CD4-positive, alpha-beta memory T cell (primary cell): ENCODE measurements around the gene TBC1D10A. TPM values are rescaled to one million over a fixed set of nuclear protein-coding genes. Genes with fewer than 3 reads are reported as not detected.
A peak's percentile ranks its signal among the peaks of the same experiment; 100 is the strongest.

Experiments used
- CTCF ChIA-PET: fragments of 350-600 bp; sonication (Branson Sonifier 250); formaldehyde crosslinking; loops from one replicate; lab custom pipeline; 2021; ENCODE audit warnings: inconsistent platforms; ENCODE audit not compliant: partially characterized antibody; lab: Charles Lee
- POLR2A ChIA-PET: fragments of 350-600 bp; sonication (Branson Sonifier 250); formaldehyde crosslinking; loops from one replicate; lab custom pipeline; 2021; ENCODE audit not compliant: partially characterized antibody; lab: Charles Lee
- DNase-seq, 5 donors: peaks; one replicate each; pipeline versions ENCODE4 v3.0.0 to v3.0.0-alpha.2; 2020 to 2022; ENCODE audit warnings: mixed read lengths in 1 of 5
- H3K27ac ChIP-seq: one replicate; pipeline ENCODE4 v1.7.0; 2013; ENCODE audit warnings: low read depth, low read length
- H3K27me3 ChIP-seq: 2 replicates; pipeline ENCODE4 v1.7.0; 2013; ENCODE audit warnings: mild to moderate bottlenecking, low read length, moderate library complexity; ENCODE audit not compliant: insufficient read depth
- H3K36me3 ChIP-seq: 2 replicates; pipeline ENCODE4 v1.7.0; 2013; ENCODE audit warnings: mild to moderate bottlenecking, low read length, moderate library complexity; ENCODE audit not compliant: insufficient read depth
- H3K4me1 ChIP-seq: 2 replicates; pipeline ENCODE4 v1.7.0; 2013; ENCODE audit warnings: mild to moderate bottlenecking, low read length, moderate library complexity; ENCODE audit not compliant: insufficient read depth
- H3K4me3 ChIP-seq, 2 donors: one replicate each; pipeline ENCODE4 v1.7.0; 2013; ENCODE audit warnings: low read length in 2 of 2, mild to moderate bottlenecking in 1 of 2
- H3K9me3 ChIP-seq, 2 donors: one replicate each; pipeline ENCODE4 v1.7.0; 2013; ENCODE audit warnings: low read length in 2 of 2, control low read depth in 1 of 2; ENCODE audit not compliant: control insufficient read depth in 1 of 2
- H3K27ac Mint-ChIP-seq, 7 donors: one replicate each; pipeline ENCODE4 v1.8.0; 2020 to 2021; ENCODE audit warnings: mixed read lengths in 7 of 7, mild to moderate bottlenecking in 6 of 7, inconsistent platforms in 3 of 7, moderate library complexity in 3 of 7
- H3K27me3 Mint-ChIP-seq, 2 donors: one replicate each; pipeline ENCODE4 v1.8.0; 2020 to 2021; ENCODE audit warnings: mixed read lengths in 2 of 2
- H3K36me3 Mint-ChIP-seq, 2 donors: one replicate each; pipeline ENCODE4 v1.8.0; 2020 to 2021; ENCODE audit warnings: mixed read lengths in 2 of 2, inconsistent platforms in 1 of 2, mild to moderate bottlenecking in 1 of 2
- H3K4me1 Mint-ChIP-seq, 4 donors: one replicate each; pipeline ENCODE4 v1.8.0; 2020 to 2021; ENCODE audit warnings: mixed read lengths in 4 of 4, mild to moderate bottlenecking in 1 of 4
- H3K4me3 Mint-ChIP-seq, 8 donors: one replicate each; pipeline ENCODE4 v1.8.0; 2020 to 2021; ENCODE audit warnings: mixed read lengths in 8 of 8, mild to moderate bottlenecking in 7 of 8, moderate library complexity in 6 of 8, inconsistent platforms in 3 of 8
- H3K9me3 Mint-ChIP-seq, 8 donors: one replicate each; pipeline ENCODE4 v1.8.0; 2020 to 2021; ENCODE audit warnings: mixed read lengths in 8 of 8, mild to moderate bottlenecking in 5 of 8, inconsistent platforms in 3 of 8, moderate library complexity in 1 of 8
- intact Hi-C: fragments of 100-400 bp; cut with micrococcal nuclease; formaldehyde crosslinking; loops from one replicate; pipeline ENCODE4 v1.15.1; 2023
- polyA plus RNA-seq, 2 donors: library from polyadenylated mRNA; unstranded; fragments of 300-500 nt; fragmentation: Illumina TruSeq; gene quantifications; one replicate each; pipeline ENCODE4 v1.2.3, GENCODE V29; 2021
- total RNA-seq, 2 experiments: library from RNA; stranded (reverse); gene quantifications; one replicate each; pipeline ENCODE4 v1.2.3, GENCODE V29; 2021

TBC1D10A gene
- total and polyA plus RNA-seq, 4 experiments from 2014 or later = 60.6 to 76.8 (median 61.9) TPM

- H3K36me3 ChIP-seq = peaks cover 4% of the 10 kb centered on the region
- no peaks in the 10 kb centered on the region for H3K27me3 ChIP-seq
- intact Hi-C loops = no loop called here
- no peak overlapping the region for H3K4me3 ChIP-seq
- no peaks in the 10 kb centered on the region for H3K9me3 ChIP-seq
- Mint-ChIP-seq H3K27me3 (no peaks in the 10 kb centered on the region), H3K4me1 (peaks cover 16 to 58% (median 33%) of the 10 kb centered on the region in 4 donors), H3K4me3 (peak overlapping the region in 7 of 8 donors; percentile 44 to 96 (median 90)), H3K27ac (peak overlapping the region; percentile 90 to 100 (median 99)), H3K36me3 (peaks cover 1 to 22% of the 10 kb centered on the region in 2 donors), H3K9me3 (no peaks in the 10 kb centered on the region)
- CTCF ChIA-PET = interaction anchor here (0.8 to 2.0 kb wide), 3 partner anchors 119 to 161 kb away, joined by 3 to 8 read pairs (median 3); no protein-coding TSS in a partner anchor
- peaks cover 41% of the 10 kb centered on the region for H3K4me1 ChIP-seq
- DNase-seq = peak in 1 of 5 donors; percentile 22
- POLR2A ChIA-PET = interaction anchor here (0.6 to 9.0 kb wide), 6 partner anchors 9 to 232 kb away, joined by 3 to 106 read pairs (median 3); partner anchors contain the start of genes CASTOR1 and TBC1D10A
- H3K27ac ChIP-seq = peak overlapping the region; percentile 98
Observed at GRCh38 chr22:30268331-30268730, 58.4 kb downstream of the TBC1D10A start.

GRCh38 chr22:30267382-30268302, 59.1 kb downstream of the TBC1D10A start:
- H3K4me3 Mint-ChIP-seq = peak overlapping the region; percentile 90 to 98 (median 94)
- no peaks in the 10 kb centered on the region for H3K27me3 Mint-ChIP-seq
- DNase-seq = peak; percentile 56 to 83 (median 69)
- Histone ChIP-seq H3K27me3 (no peaks in the 10 kb centered on the region), H3K9me3 (no peaks in the 10 kb centered on the region), H3K27ac (peak overlapping the region; percentile 98), H3K36me3 (peaks cover 4% of the 10 kb centered on the region), H3K4me1 (peaks cover 48% of the 10 kb centered on the region), H3K4me3 (peak overlapping the region; percentile 78 to 96)
- no peaks in the 10 kb centered on the region for H3K9me3 Mint-ChIP-seq
- POLR2A ChIA-PET = interaction anchor here (1.0 to 9.0 kb wide), 5 partner anchors 17 to 168 kb away, joined by 3 to 106 read pairs (median 3); partner anchors contain the start of gene CASTOR1
- intact Hi-C loops = loop anchor here (1.0 kb wide), 1 partner anchor 39 kb away; no protein-coding TSS in a partner anchor
- H3K4me1 Mint-ChIP-seq = peaks cover 22 to 59% (median 38%) of the 10 kb centered on the region in 4 donors
- peak overlapping the region; percentile 96 to 100 (median 99) for H3K27ac Mint-ChIP-seq
- CTCF ChIA-PET = interaction anchor here (0.9 to 2.0 kb wide), 3 partner anchors 120 to 160 kb away, joined by 3 to 8 read pairs (median 3); no protein-coding TSS in a partner anchor
- H3K36me3 Mint-ChIP-seq = peaks cover 4 to 27% of the 10 kb centered on the region in 2 donors

- H3K27ac ChIP-seq = peak within 1 kb of the TSS; percentile 98
- peak within 1 kb of the TSS; percentile 90 to 98 (median 94) for H3K4me3 Mint-ChIP-seq
- peaks cover 28 to 64% (median 46%) of the 10 kb centered on the region in 4 donors for H3K4me1 Mint-ChIP-seq
- H3K36me3 ChIP-seq = peaks cover 4% of the 10 kb centered on the region
- no peaks in the 10 kb centered on the region for H3K9me3 Mint-ChIP-seq
- ChIA-PET POLR2A (interaction anchor here (0.9 to 9.0 kb wide), 7 partner anchors 18 to 169 kb away, joined by 3 to 106 read pairs (median 3); partner anchors contain the start of gene CASTOR1), CTCF (interaction anchor here (1.2 to 4.2 kb wide), 4 partner anchors 121 to 160 kb away, joined by 3 to 60 read pairs (median 6); partner anchors contain the start of gene RNF215)
- peak; percentile 71 to 83 (median 78) for DNase-seq
- peak within 1 kb of the TSS; percentile 98 to 100 (median 99) for H3K27ac Mint-ChIP-seq
- peak within 1 kb of the TSS; percentile 85 to 96 for H3K4me3 ChIP-seq
- no peaks in the 10 kb centered on the region for H3K27me3 ChIP-seq
- intact Hi-C loops = loop anchor here (1.0 kb wide), 1 partner anchor 40 kb away; no protein-coding TSS in a partner anchor
- peaks cover 54% of the 10 kb centered on the region for H3K4me1 ChIP-seq
- H3K9me3 ChIP-seq = no peaks in the 10 kb centered on the region
- H3K36me3 Mint-ChIP-seq = peaks cover 4 to 27% of the 10 kb centered on the region in 2 donors
- H3K27me3 Mint-ChIP-seq = no peaks in the 10 kb centered on the region
Observed at GRCh38 chr22:30266445-30267381, 60.0 kb downstream of the TBC1D10A start, which contains the start of gene OSM. OSM (minus strand) TSS chr22:30266851; CDS start chr22:30266799, 52 bp downstream.

- peak overlapping the region; percentile 90 to 98 (median 94) for H3K4me3 Mint-ChIP-seq
- H3K9me3 Mint-ChIP-seq = no peaks in the 10 kb centered on the region
- H3K27me3 ChIP-seq = no peaks in the 10 kb centered on the region
- peaks cover 4 to 27% of the 10 kb centered on the region in 2 donors for H3K36me3 Mint-ChIP-seq
- intact Hi-C loops = no loop called here
- peaks cover 28 to 64% (median 46%) of the 10 kb centered on the region in 4 donors for H3K4me1 Mint-ChIP-seq
- POLR2A ChIA-PET = interaction anchor here (0.9 to 9.0 kb wide), 4 partner anchors 19 to 125 kb away, joined by 3 to 106 read pairs (median 4); partner anchors contain the start of gene CASTOR1
- no peaks in the 10 kb centered on the region for H3K9me3 ChIP-seq
- H3K4me3 ChIP-seq = peak overlapping the region; percentile 85 to 96
- peak overlapping the region; percentile 98 to 100 (median 99) for H3K27ac Mint-ChIP-seq
- CTCF ChIA-PET = interaction anchor here (1.2 to 4.2 kb wide), 3 partner anchors 38 to 159 kb away, joined by 4 to 60 read pairs (median 4); partner anchors contain the start of gene RNF215
- H3K27me3 Mint-ChIP-seq = no peaks in the 10 kb centered on the region
- peaks cover 4% of the 10 kb centered on the region for H3K36me3 ChIP-seq
- DNase-seq = peak; percentile 84 to 95 (median 87)
- peaks cover 54% of the 10 kb centered on the region for H3K4me1 ChIP-seq
- H3K27ac ChIP-seq = peak overlapping the region; percentile 98
Observed at GRCh38 chr22:30265823-30266444, 60.8 kb downstream of the TBC1D10A start.

GRCh38 chr22:30265131-30265720, 61.5 kb downstream of the TBC1D10A start:
- ChIA-PET POLR2A (interaction anchor here (9.0 kb wide), 1 partner anchor 20 kb away, joined by 106 read pairs; the partner anchor contains the start of gene CASTOR1), CTCF (interaction anchor here (0.8 to 4.2 kb wide), 8 partner anchors 12 to 158 kb away, joined by 3 to 60 read pairs (median 4); partner anchors contain the start of genes RNF215 and SEC14L2)
- peak overlapping the region; percentile 98 to 100 (median 99) for H3K27ac Mint-ChIP-seq
- Histone ChIP-seq H3K4me1 (peaks cover 54% of the 10 kb centered on the region), H3K36me3 (peaks cover 4% of the 10 kb centered on the region), H3K27me3 (no peaks in the 10 kb centered on the region), H3K27ac (peak overlapping the region; percentile 98), H3K9me3 (no peaks in the 10 kb centered on the region), H3K4me3 (peak overlapping the region; percentile 85 to 96)
- H3K9me3 Mint-ChIP-seq = no peaks in the 10 kb centered on the region
- no peaks in the 10 kb centered on the region for H3K27me3 Mint-ChIP-seq
- peaks cover 4 to 25% of the 10 kb centered on the region in 2 donors for H3K36me3 Mint-ChIP-seq
- peak overlapping the region; percentile 90 to 98 (median 94) for H3K4me3 Mint-ChIP-seq
- DNase-seq = no peak
- H3K4me1 Mint-ChIP-seq = peaks cover 28 to 64% (median 46%) of the 10 kb centered on the region in 4 donors
- intact Hi-C loops = no loop called here
